MG63 (cell line): ENCODE measurements around the gene DNHD1. TPM values are rescaled to one million over a fixed set of nuclear protein-coding genes. Genes with fewer than 3 reads are reported as not detected.
A peak's percentile ranks its signal among the peaks of the same experiment; 100 is the strongest.

Experiments used
- DNase-seq: peaks from one replicate; pipeline ENCODE4 v3.0.0-alpha.2; 2020
- H3K27me3 ChIP-seq: fragments of 250-450 bp; sonication (Bioruptor Pico); 2 replicates; pipeline ENCODE4 v1.5.1; 2020; ENCODE audit warnings: mild to moderate bottlenecking, moderate library complexity
- H3K36me3 ChIP-seq: fragments of 250-450 bp; sonication (Bioruptor Pico); 2 replicates; pipeline ENCODE4 v1.5.1; 2020; ENCODE audit warnings: mild to moderate bottlenecking, moderate library complexity
- H3K4me3 ChIP-seq: fragments of 250-450 bp; sonication (Bioruptor Pico); 2 replicates; pipeline ENCODE4 v1.5.1; 2020; ENCODE audit warnings: mild to moderate bottlenecking, moderate library complexity
- H3K9me3 ChIP-seq: fragments of 250-450 bp; sonication (Bioruptor Pico); 2 replicates; pipeline ENCODE4 v1.5.1; 2020; ENCODE audit warnings: mild to moderate bottlenecking, moderate library complexity
- total RNA-seq: library from RNA; depleted of rRNA; stranded (reverse); fragments of >200 nt; shearing (Covaris generic); gene quantifications from 2 replicates; pipeline ENCODE4 v1.2.3, GENCODE V29; 2014; ENCODE audit warnings: low replicate concordance

Gene DNHD1
- total RNA-seq, 1 experiment from 2014 or later, result 9.1 TPM

DNA sequence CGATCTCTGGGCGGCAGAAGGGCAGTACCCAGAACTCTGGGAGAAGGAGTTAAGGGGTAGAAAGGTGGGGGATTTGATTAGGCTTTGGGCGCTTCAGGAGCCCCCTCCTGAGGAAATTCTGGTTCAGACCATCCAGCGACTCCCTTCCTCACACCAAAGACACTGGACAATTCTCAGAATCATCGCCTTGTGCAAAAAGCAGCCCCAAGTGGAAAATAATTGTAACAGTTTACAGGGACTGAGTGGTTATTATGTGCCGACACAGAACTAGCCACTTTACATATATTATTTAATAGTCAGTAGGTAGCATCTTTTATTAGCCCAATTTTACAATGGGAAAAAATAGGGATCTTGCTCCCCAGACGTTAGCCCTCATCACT lies 22.7 kb upstream of the DNHD1 start:
- Histone ChIP-seq H3K4me3 (peak overlapping the region; percentile 65), H3K36me3 (peaks cover 25% of the 10 kb centered on the region), H3K9me3 (no peaks in the 10 kb centered on the region), H3K27me3 (no peaks in the 10 kb centered on the region)
- no peak for DNase-seq

DNA sequence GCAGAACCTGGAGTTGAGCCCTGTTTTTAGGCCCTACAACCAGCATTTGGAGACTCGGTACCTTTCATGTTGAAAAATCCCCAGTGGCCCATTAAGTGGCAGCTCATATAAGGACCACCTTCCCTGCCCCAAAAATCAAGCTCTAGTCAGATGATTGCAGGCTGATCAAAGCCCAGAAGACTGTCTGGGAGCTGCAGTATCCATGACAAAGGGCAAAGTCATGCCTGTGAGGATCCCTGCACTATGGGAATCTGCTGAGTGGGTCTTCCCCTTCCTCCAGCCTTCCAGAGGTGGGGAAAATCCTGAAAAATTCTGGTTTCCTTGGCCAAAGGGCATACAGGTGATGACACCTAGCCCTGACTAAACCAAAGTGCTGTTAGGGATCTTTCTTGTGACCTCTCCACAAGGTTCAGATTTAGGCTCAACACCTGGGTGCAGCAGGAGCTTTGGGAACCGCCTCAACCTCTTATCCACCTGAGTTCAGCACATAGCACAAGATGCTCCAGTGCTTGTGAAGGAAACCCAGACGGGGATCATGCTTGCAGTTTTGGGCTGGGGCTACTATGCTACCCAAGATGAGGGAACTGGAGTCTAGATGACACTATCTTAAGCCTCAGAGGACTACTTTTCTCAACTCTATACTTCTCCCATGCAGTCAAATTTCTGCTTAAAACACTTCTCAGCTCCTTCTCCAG lies 22.1 kb upstream of the DNHD1 start:
- DNase-seq, result no peak
- Histone ChIP-seq H3K36me3 (peaks cover 30% of the 10 kb centered on the region), H3K4me3 (peak overlapping the region; percentile 65), H3K9me3 (no peaks in the 10 kb centered on the region), H3K27me3 (no peaks in the 10 kb centered on the region)

DNA sequence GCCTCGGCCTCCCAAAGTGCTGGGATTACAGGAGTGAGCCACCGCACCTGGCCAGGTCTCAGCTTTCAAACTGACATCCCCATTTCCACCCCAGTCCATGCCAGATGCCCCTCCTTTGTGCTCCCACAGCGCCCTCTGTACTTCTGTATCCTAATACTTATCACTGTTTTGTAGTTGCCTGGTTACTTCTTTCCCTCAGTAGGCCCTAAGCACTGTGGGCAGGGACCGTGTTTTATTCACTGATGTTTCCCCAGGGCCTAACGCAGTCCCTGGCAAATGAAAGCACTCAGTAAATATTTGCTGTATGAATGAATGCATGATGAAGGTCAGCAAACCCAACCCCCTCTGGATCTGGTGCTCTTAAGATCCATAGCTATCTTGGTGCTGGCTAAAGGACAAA lies 21.1 kb upstream of the DNHD1 start:
- H3K9me3 ChIP-seq, result no peaks in the 10 kb centered on the region
- no peaks in the 10 kb centered on the region for H3K27me3 ChIP-seq
- DNase-seq, result no peak
- no peak overlapping the region for H3K4me3 ChIP-seq
- peaks cover 36% of the 10 kb centered on the region for H3K36me3 ChIP-seq

DNA sequence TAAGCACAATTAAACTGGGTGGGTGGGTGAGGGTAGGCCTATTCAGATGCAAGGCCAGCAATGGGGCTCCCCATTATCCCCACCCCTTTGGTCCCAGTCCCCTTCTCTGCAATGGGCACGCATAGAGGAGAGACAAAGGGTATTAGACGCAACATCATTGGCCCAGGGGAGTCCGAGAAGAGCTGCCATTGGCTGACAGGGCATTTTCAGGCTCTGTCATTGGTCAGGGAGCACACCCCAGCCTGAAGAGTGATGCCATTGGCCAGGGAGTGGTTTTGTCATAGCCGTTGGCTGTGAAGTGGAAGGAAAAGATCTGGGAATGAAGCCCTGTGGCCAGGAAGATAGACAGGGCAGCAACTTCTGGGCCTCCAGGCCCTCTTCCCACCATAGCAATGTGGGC lies 20.5 kb upstream of the DNHD1 start:
- DNase-seq, result no peak
- Histone ChIP-seq H3K27me3 (no peaks in the 10 kb centered on the region), H3K4me3 (no peak overlapping the region), H3K9me3 (no peaks in the 10 kb centered on the region), H3K36me3 (peaks cover 36% of the 10 kb centered on the region)

DNA sequence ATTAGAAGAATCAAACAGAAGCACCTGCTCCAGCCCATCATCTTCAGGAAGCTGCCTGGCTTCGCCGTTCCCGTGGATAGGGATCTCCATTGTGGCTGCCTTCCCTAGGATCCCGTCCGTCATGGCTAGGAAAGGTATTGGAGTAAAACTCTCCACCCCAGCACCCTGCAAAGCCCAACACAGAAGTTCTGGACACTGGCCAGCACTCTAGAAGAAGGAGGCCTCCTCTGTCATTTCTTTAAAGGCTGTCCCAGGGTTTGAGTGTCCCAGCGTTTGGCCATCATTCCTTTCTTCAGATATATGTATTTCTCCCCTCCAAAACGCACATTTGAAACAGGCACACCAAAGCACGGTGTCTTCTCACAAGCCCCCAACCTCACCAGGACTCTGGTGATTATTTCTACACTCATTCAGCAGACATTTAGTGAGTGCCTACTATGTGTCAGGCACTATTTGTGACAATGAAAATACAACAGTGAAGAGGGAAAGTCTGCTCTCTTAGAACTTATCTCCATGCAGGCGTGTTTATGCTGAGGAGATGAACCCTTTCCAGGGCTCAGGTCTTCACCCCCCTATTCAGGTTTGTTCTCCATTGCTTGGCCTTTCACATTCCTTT lies 16.7 kb upstream of the DNHD1 start:
- no peaks in the 10 kb centered on the region for H3K9me3 ChIP-seq
- no peaks in the 10 kb centered on the region for H3K27me3 ChIP-seq
- peak overlapping the region; percentile 86 for H3K4me3 ChIP-seq
- no peak for DNase-seq
- H3K36me3 ChIP-seq, result peaks cover 67% of the 10 kb centered on the region

DNA sequence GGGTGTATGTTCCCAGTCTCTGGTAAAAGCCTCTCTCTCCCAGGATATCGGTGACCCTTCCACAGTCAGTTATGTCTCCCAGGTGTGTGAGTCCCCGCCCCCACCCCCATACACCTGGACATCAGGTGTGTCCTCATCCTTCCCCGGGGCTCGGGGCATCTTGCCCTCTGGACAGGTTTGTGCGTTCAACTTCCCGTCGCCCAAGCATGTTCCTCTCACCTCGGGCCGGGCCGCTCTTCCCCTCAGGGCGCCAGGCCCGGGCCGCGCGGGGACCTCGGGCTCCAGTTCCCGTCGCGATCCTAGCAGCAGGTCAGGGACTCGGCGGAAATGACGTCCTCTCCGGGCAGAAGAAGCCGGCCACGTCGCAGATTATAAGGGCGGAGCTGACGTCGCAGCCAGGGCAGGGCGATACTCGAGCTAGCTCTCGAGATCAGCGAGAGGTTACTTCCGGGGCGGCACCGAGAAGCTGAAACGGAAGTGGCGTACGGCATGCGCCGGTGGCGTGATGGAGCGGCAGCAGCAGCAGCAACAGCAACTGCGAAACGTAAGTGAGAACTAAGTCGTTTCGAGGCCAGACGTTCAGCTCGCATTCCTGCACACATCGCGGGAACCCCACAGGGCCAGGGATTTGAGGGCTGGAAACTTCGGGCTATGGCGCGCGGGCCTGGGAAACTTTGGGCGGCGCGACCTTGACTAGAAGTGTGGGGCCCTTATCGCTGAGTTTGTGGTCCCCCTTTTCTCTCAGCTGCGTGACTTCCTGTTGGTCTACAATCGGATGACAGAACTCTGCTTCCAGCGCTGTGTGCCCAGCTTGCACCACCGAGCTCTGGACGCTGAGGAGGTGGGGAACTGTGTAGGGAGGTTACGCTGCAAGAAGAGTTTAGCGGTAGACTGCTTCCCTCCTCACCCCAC lies 15.8 kb upstream of the DNHD1 start, which contains the start of the genes ARFIP2 and TIMM10B:
Gene ARFIP2, minus strand, starts transcription at position 320 of the 912 bp plus-strand sequence. CDS start 910 bp downstream, outside the sequence.
Gene TIMM10B, plus strand, starts transcription at position 490 of the 912 bp plus-strand sequence. Its CDS starts 16 bp downstream, at position 506.
- H3K36me3 ChIP-seq, result peaks cover 76% of the 10 kb centered on the region

DNA sequence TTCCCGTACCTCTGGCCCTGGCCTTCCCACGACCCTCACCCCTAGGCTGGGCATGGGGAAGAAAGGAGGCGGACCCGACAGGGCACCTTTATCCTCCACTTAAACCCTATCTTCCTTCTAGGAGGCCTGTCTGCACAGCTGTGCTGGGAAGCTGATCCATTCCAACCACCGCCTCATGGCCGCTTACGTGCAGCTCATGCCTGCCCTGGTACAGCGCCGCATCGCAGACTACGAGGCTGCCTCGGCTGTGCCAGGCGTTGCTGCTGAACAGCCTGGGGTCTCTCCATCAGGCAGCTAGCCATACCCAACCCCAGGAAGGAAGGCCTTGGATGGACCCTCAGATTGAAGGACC lies 15.2 kb upstream of the DNHD1 start:
- Histone ChIP-seq H3K36me3 (peaks cover 80% of the 10 kb centered on the region), H3K9me3 (no peaks in the 10 kb centered on the region), H3K27me3 (no peaks in the 10 kb centered on the region), H3K4me3 (peak overlapping the region; percentile 86)
- no peak for DNase-seq

More for the DNA sequence above, 15.8 kb upstream of the DNHD1 start, which contains the start of the genes ARFIP2 and TIMM10B:
- peak; percentile 99 for DNase-seq
- no peaks in the 10 kb centered on the region for H3K27me3 ChIP-seq
- no peaks in the 10 kb centered on the region for H3K9me3 ChIP-seq
- peak within 1 kb of the TSS; percentile 86 for H3K4me3 ChIP-seq

DNA sequence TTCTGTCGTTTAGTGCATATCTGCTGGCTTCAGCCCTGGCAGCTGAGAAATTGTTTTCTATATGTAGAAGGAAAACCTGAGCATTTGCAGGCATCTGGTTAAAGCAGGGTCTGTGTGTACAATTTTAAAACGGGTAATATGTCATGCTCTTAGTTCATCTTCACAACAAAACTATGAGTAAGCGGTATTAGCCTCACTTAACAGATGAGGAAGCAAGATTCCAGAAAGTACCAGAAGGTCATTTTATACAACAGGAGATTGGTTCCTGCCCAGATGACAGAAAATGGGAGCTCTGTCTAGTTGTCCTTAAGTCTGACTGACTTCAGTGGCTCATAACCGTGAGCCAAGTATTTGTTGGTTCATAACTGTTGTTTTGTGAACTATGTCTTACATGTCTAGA lies 14.6 kb upstream of the DNHD1 start:
- no peak for DNase-seq
- peaks cover 80% of the 10 kb centered on the region for H3K36me3 ChIP-seq
- no peaks in the 10 kb centered on the region for H3K9me3 ChIP-seq
- peak overlapping the region; percentile 86 for H3K4me3 ChIP-seq
- H3K27me3 ChIP-seq, result no peaks in the 10 kb centered on the region

DNA sequence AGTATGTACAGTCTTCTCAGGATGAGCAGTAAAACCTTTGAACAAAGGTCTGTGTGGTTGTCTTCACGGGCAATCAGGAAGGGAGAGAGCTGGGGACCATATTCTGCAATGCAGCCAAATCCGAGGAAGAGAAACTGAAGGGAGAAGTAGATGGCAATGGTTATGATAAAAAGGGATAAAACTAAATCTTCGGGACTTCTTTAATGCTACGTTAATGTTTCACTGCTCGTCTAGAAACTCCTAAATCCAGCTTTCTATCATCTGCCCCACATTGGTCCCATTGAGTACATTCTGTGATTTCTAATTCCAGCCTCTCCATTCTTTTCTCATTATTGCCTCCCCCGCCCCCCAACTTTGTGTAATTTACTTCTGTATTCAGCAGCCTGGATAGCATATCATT lies 14.1 kb upstream of the DNHD1 start:
- no peak overlapping the region for H3K4me3 ChIP-seq
- H3K9me3 ChIP-seq, result no peaks in the 10 kb centered on the region
- DNase-seq, result no peak
- no peaks in the 10 kb centered on the region for H3K27me3 ChIP-seq
- peaks cover 76% of the 10 kb centered on the region for H3K36me3 ChIP-seq

DNA sequence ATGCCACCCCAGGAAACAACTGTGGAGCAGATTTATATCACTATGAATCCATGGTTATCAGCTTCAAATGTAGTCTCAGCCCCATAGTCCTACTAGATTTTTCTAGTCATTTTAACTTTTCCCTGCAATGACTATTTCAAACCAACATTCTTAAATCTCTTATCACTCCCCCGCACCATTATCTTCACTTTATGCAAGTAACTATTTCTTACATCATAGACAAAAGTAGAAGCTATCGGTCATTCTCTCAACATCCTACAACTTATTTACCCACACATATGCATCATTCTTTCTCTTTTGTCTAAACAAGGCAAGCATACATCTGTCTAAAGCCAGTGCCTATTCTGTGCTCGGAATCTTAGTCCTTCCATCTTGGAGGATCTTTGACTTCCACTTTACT lies 11.4 kb upstream of the DNHD1 start:
- no peaks in the 10 kb centered on the region for H3K27me3 ChIP-seq
- DNase-seq, result no peak
- no peaks in the 10 kb centered on the region for H3K9me3 ChIP-seq
- peaks cover 58% of the 10 kb centered on the region for H3K36me3 ChIP-seq
- H3K4me3 ChIP-seq, result no peak overlapping the region

DNA sequence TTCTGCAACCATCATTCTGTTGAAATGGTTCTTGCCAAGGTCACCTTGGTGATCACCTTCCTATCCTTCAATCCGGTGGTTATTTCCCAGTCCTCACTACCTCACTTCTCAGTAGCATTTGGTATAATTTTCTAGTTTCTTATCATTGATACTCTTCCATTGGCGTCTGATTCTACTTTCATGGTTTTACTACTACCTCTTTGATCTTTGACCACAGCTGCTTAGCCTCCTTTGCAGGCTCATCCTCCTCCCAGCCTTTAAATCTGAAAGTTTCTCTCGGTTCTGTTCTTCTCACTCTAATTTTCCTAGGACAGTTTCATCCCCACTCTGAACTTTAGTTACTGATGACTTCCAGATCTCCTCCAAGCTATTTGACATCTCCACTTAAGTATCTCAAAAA lies 10.8 kb upstream of the DNHD1 start:
- no peaks in the 10 kb centered on the region for H3K27me3 ChIP-seq
- no peak for DNase-seq
- H3K4me3 ChIP-seq, result no peak overlapping the region
- H3K36me3 ChIP-seq, result peaks cover 56% of the 10 kb centered on the region
- no peaks in the 10 kb centered on the region for H3K9me3 ChIP-seq

DNA sequence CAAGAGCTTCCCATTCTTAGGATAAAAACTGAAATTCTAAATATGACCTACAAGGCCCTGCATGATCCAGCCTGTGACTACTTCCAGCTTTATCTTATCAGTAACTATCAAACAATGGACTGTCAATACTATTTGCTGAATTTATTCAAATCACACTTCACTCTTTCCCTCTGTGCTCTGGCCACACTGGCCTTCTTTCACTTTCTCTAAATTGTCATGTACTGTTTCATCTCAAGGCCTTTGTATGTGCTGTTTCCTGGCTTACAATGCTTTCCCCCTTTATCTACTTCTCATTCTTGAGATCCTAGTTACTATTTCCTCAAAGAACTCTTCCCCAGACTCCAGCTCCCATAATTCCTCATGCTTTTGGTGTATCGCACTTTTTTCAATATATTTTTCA lies 10.1 kb upstream of the DNHD1 start:
- H3K27me3 ChIP-seq, result no peaks in the 10 kb centered on the region
- peaks cover 63% of the 10 kb centered on the region for H3K36me3 ChIP-seq

DNA sequence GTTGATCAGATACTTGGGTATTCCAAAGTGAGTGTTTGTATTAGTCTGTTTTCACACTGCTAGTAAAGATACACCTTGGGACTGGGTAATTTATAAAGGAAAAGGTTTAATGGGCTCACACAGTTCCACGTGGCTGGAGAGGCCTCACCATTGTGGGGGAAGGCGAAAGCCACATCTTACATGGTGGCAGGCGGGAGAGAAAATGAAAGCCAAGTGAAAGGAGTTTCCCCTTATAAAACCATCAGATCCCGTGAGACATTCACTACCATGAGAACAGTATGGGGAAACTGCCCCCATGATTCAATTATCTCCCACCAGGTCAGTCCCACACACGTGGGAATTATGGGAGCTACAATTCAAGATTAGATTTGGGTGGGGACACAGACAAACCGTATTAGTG lies 8.7 kb upstream of the DNHD1 start:
- Histone ChIP-seq H3K4me3 (no peak overlapping the region), H3K27me3 (no peaks in the 10 kb centered on the region), H3K9me3 (no peaks in the 10 kb centered on the region), H3K36me3 (peaks cover 62% of the 10 kb centered on the region)
- no peak for DNase-seq

More for the DNA sequence above, 10.1 kb upstream of the DNHD1 start:
- no peak overlapping the region for H3K4me3 ChIP-seq
- no peak for DNase-seq
- H3K9me3 ChIP-seq, result no peaks in the 10 kb centered on the region

DNA sequence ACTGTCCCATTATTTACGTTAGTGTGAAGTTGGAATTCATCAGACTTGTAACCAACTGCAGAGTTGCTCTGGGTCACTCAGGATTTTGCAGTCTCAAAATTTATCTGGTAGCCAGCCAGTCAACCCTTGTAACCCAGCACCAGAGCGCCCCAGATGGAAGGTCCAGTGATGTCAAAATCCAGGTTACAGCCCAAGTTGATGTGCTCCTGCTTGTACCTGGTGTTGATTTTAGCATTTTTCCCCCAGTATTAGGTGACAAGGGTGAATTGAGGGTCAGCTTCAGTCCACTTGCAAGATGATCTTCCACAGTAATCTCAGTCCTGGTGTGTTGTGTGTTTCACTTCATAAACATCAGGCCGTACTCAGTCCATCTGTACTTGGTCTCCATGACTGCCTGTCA lies 8.3 kb upstream of the DNHD1 start:
- DNase-seq, result no peak
- H3K36me3 ChIP-seq, result peaks cover 61% of the 10 kb centered on the region
- no peaks in the 10 kb centered on the region for H3K9me3 ChIP-seq
- H3K4me3 ChIP-seq, result no peak overlapping the region
- H3K27me3 ChIP-seq, result no peaks in the 10 kb centered on the region

DNA sequence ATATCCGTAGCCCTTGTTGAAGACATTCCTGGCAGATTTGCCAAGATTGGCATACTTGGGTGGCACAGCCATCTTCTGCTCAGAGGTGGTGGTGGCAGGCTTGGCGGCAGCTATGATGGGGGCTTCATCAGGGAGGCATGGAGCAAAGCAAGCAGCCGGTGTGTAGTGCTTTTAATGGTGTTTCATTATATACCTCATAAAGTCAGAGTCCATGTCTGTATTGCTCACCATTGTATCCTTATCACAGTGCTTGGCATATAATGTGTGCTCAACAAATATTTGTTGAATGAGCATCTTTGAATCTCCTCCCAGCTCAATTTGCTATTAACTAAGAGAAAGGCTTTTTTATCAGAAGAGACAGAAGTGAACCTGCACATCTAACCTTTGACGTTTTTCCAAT lies 7.8 kb upstream of the DNHD1 start:
- H3K36me3 ChIP-seq, result peaks cover 58% of the 10 kb centered on the region

DNA sequence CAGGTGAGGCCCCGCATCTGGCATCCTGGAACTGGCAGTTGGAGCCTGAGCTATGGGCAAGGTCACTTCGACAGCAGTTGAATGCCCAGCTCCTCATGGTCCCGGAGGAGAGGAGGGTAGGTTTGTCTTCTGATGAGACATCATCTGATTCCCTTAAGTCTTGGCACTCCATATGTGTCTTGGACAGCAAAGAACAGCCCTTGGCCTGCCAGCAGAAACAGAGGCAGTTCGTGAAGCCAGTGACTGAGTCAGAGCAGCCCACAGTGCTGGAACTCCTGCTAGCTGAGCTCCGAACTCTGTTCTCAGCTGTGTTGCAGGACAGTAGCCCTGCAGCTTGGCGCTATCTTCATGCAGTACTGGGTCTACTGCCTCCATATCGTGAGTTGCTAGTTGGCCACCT lies 1.0 kb downstream of the DNHD1 start:
- no peak overlapping the region for H3K4me3 ChIP-seq
- DNase-seq, result peak; percentile 94
- no peaks in the 10 kb centered on the region for H3K9me3 ChIP-seq

More for the DNA sequence above, 7.8 kb upstream of the DNHD1 start:
- no peaks in the 10 kb centered on the region for H3K9me3 ChIP-seq
- no peak overlapping the region for H3K4me3 ChIP-seq
- no peaks in the 10 kb centered on the region for H3K27me3 ChIP-seq
- no peak for DNase-seq

DNA sequence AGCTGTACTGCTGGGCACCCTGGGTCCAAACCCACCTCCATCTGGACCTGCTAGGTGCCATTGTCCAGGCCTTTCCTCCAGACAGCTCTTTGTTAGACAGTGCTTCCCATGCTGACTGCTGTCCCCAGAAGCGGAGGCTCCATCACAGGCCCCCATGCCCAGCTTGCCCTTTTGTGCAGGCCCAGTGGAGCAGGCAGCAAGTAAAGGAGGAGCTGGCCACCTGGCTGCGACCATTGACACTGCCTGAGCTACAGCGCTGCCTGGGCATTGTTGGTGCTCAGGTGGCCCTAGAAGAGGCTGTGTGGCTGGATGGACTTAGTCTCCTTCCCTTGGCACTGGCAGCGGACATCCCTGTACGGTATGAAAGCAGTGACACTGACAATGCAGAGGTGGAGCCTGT lies 1.5 kb downstream of the DNHD1 start:
- no peak for DNase-seq
- no peaks in the 10 kb centered on the region for H3K27me3 ChIP-seq
- H3K9me3 ChIP-seq, result no peaks in the 10 kb centered on the region

More for the DNA sequence above, 1.0 kb downstream of the DNHD1 start:
- Histone ChIP-seq H3K36me3 (peaks cover 32% of the 10 kb centered on the region), H3K27me3 (no peaks in the 10 kb centered on the region)

More for the DNA sequence above, 1.5 kb downstream of the DNHD1 start:
- H3K4me3 ChIP-seq, result no peak overlapping the region
- peaks cover 30% of the 10 kb centered on the region for H3K36me3 ChIP-seq
